H7 (cell line): ENCODE measurements around the gene SUSD1. TPM values are rescaled to one million over a fixed set of nuclear protein-coding genes. Genes with fewer than 3 reads are reported as not detected.
A peak's percentile ranks its signal among the peaks of the same experiment; 100 is the strongest.

Experiments
- DNase-seq: peaks from one replicate; pipeline ENCODE4 v3.0.0; 2012
- H3K27me3 ChIP-seq: 2 replicates; pipeline ENCODE4 v1.6.0; 2011; ENCODE audit warnings: mild to moderate bottlenecking, low read length; ENCODE audit not compliant: control insufficient read depth, insufficient read depth
- H3K36me3 ChIP-seq: replicated peaks from 2 replicates; pipeline ENCODE4 v1.5.1; 2011; ENCODE audit warnings: low read length; ENCODE audit not compliant: control insufficient read depth, insufficient read depth
- H3K4me3 ChIP-seq: 2 replicates; pipeline ENCODE4 v1.5.1; 2011; ENCODE audit warnings: low read depth, mild to moderate bottlenecking, control low read depth, low read length, moderate library complexity; ENCODE audit not compliant: insufficient read depth
- total RNA-seq: library from RNA; depleted of rRNA; stranded (reverse); fragments of >200 nt; shearing (Covaris generic); gene quantifications from 2 replicates; pipeline ENCODE4 v1.2.3, GENCODE V29; 2014

The SUSD1 gene
- total RNA-seq, 1 experiment from 2014 or later: 3.0 TPM

DNA sequence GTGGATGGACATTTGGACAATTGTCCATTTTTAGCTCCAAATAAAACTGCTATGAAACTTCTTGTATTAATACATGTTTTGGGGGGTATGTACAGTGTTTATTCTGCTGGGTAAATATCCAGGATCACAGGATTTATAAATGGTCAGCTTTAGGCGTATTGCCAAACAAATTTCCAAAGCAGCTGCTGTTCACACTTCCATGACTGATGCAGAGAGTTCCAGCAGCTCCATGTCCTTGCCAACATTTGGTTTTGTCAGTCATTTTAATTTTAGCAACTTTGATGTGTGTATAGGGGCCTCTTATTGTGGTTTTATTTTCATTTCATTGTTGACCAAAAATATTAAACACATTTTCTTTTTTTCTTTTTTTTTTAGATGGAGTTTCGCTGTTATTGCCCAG lies 9.8 kb upstream of the SUSD1 start:
- H3K4me3 ChIP-seq: no peak overlapping the region
- H3K27me3 ChIP-seq: no peaks in the 10 kb centered on the region
- no peak for DNase-seq
- no peaks in the 10 kb centered on the region for H3K36me3 ChIP-seq

DNA sequence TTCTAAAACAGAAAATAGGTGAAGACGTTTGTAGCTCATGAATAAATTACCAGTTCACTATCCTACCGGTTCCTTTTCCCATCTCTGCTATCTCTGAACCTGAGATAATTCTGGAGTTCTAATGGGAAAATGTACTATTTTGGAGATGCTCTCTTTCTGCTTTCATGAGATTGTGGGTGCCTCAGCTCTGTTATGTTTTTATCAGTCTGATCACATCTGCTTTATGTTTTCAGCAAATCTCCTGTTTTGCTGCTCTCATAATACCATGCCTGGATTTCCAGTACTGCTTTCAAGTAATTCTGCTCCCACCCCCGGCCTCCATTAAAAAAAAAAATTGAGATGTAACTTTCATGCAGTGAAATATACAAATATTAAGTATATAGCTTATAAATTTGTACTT lies 9.1 kb upstream of the SUSD1 start:
- H3K36me3 ChIP-seq: no peaks in the 10 kb centered on the region
- no peak for DNase-seq
- no peaks in the 10 kb centered on the region for H3K27me3 ChIP-seq
- no peak overlapping the region for H3K4me3 ChIP-seq

DNA sequence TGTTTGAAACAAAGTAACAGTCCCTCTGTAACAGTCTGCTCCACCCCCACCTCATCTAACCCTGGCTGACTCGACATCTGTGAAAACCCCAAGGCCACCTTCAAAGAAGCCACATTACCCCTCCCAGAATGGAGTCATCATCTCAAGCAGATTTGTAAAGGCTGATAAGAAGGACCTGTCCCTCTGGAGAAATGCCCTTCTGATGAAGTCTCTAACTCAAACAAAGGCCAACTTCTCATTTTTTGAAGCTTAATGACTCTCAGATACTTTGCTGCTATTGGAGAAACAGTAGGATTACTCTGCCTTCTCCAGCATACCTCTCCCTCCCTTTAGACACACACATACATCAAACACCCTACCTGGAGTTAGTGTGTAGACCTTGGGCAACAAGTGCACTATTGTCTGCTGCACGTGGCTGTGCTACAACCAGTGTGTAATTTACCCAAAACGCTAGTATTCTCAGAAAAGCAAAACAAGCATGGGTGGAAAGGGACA lies 5.3 kb upstream of the SUSD1 start:
- peaks cover 7% of the 10 kb centered on the region for H3K27me3 ChIP-seq
- DNase-seq: no peak

DNA sequence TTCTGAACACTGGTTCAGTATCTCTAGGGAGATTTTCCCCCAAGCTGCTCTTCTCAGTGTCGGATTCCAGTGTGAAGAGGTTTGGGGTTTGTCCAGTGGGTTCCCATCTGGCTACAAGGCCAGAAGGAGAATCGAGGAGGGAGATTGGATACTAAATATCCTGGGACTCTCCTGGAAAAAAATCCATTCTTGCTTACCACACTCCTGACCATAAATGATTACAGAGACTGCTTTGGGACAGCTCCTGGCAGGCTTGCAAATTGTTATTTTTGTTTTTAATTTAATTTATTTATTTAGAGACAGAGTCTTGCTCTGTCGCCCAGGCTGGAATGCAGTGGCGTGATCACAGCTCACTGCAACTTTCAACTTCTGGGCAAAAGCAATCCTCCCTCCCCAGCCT lies 4.7 kb upstream of the SUSD1 start:
- Histone ChIP-seq H3K4me3 (no peak overlapping the region), H3K36me3 (no peaks in the 10 kb centered on the region), H3K27me3 (peaks cover 10% of the 10 kb centered on the region)
- DNase-seq: no peak

More for the DNA sequence above, 5.3 kb upstream of the SUSD1 start:
- Histone ChIP-seq H3K4me3 (no peak overlapping the region), H3K36me3 (no peaks in the 10 kb centered on the region)

DNA sequence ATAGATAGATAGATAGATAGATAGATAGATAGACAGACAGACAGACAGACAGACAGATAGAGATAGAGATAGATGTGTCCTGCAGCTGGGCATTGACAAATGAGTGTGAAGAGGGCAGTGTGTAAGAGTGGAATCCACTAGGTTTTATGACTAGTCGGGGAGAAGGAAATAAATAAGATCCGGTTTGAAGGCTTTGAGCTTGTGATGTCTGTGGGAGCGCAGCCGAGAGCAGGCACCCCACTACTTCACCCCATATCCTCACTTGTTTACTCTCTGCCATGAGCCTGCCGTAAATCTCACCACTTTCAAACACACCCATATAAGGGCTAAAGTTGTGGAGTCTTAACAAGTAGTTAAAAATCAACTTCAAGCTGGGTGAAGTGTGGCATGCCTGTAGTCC lies 1.4 kb upstream of the SUSD1 start:
- Histone ChIP-seq H3K4me3 (no peak overlapping the region), H3K36me3 (no peaks in the 10 kb centered on the region), H3K27me3 (peaks cover 17% of the 10 kb centered on the region)
- DNase-seq: no peak

DNA sequence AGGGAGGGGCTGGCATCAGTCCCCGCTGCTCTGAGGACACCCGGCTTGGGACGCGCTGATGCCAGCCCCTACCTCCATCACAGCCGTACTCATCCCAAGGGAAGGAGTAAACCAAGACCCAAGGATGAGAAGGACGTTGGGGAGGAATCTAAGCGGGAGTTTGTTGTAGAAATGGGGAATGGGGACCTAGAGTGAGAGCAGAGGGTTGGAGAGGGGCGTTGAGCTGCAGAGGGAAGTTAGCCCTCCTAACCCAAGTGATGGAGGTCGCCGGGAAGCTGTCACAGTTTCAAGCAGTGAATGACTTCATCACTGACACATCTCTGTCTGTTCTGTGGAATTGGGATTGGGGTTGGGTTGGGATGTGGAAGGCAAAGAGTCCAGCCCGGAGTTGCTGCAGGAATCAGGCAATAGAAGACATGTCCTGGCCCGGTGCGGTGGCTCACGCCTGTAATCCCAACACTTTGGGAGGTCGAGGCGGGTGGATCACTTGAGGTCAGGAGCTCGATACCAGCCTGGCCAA lies 759 bp upstream of the SUSD1 start:
- peak; percentile 68 for DNase-seq
- H3K36me3 ChIP-seq: no peaks in the 10 kb centered on the region
- peaks cover 17% of the 10 kb centered on the region for H3K27me3 ChIP-seq
- H3K4me3 ChIP-seq: peak overlapping the region; percentile 63

DNA sequence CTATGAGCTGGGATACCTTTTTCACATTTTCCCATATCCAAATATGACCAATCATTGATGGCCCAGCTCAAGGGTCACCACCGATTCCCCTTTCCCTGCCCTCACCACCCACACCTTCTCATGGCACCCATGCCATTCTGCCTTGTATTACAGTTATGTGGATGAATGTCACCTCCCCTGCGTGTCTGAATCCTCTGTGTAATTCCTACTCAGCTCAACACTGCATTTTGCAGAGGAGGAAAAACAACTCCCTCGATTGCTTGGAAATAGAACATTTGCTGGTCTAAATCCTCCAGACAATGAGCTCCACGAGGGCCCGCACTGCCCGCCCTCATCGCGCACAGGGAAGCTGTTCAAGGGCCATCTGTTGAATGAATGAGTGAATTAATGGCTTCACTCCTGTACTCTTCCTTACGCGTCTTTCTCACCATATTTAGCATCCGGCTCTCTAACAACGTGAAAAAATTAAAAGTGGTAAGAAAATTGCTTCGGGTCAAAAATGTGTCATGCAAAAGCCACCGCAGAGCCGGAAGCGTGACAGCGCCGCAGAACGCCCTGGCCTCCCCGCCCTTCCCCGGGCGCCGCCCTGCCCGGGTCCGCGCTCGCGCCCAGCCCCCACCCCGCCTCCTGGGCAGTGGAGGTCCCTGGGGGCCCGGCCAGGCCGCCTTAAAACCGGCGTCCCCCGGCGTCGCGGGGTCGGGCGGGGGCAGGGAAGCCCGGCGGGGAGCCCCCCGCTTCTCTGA lies 704 bp downstream of the SUSD1 start:
- Histone ChIP-seq H3K36me3 (no peaks in the 10 kb centered on the region), H3K27me3 (peaks cover 17% of the 10 kb centered on the region), H3K4me3 (peak overlapping the region; percentile 63)
- peak; percentile 84 for DNase-seq

DNA sequence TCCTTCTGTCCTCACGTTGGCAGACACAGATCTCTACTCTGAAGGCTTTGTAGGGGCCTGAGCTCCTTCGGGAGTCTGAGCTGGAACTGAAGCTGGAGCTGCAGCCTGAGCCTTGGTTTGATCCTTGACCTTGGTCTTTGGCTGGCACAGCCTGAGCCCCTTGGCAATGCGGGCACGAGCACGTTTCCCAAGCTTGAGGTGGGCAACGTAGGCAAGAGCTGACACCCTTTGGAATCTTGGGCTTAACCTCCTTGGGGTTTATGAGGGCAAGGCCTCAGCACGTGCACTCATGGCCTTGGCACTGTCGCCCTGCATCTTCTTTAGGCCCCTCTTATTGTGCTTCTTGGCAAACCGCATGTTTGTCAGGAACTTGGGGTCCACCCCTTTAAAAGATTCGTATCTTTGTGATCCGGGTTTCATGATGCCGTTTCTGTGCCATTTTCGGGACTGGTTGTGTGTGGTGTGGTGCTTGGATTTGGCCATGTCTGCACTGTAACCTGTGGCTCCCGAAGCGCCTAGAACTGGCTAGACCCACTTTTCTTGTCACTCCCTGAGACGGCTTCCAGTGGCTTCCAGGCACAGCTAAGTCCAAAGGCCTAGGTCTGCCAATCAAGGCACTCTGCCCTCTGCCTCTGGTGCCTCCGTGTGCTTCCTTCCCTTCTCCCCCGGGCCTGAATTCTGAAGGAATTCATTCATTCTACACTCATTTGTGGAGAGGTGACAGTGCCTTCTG lies 1.4 kb downstream of the SUSD1 start:
- Histone ChIP-seq H3K27me3 (peaks cover 17% of the 10 kb centered on the region), H3K4me3 (no peak overlapping the region)
- no peak for DNase-seq

DNA sequence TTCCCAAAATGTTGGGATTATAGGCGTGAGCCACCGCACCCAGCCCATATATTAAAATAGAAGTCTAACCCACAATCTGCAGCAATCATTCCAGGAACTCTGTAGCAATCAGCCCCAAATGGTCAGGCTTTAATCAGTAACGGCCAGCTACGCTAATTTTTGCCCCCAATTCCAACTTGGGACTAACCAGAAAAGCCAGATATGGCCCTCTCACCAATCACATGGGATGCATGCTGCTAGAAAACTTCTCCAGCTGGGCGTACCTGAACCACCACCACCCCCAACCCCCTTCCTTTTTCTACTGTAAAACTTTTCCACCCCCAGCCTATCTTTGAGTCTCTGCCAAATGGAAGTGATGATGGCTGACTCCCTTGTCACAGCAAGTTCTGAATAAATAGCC lies 4.1 kb downstream of the SUSD1 start:
- DNase-seq: no peak
- peaks cover 15% of the 10 kb centered on the region for H3K27me3 ChIP-seq
- no peaks in the 10 kb centered on the region for H3K36me3 ChIP-seq
- H3K4me3 ChIP-seq: no peak overlapping the region

More for the DNA sequence above, 1.4 kb downstream of the SUSD1 start:
- H3K36me3 ChIP-seq: no peaks in the 10 kb centered on the region

DNA sequence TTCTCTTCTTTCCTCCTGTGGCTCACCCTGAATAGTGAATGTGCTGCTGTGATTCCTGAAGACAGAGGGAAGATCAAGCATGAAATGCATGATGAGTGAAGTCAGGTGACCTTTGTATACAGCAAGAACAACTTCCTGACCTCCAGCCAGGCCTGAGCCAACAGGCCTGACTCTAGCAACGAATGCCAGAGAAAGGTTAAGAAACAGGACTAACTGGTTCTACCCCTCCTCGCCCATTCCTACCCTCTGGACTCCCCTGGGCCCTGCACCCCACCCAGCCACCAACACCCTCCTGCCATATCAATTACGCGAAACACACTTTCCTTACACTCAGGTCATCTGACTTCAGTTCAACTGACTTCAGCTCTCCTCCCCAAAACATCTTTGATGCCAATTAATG lies 4.9 kb downstream of the SUSD1 start:
- Histone ChIP-seq H3K36me3 (no peaks in the 10 kb centered on the region), H3K27me3 (peaks cover 7% of the 10 kb centered on the region), H3K4me3 (no peak overlapping the region)
- no peak for DNase-seq

DNA sequence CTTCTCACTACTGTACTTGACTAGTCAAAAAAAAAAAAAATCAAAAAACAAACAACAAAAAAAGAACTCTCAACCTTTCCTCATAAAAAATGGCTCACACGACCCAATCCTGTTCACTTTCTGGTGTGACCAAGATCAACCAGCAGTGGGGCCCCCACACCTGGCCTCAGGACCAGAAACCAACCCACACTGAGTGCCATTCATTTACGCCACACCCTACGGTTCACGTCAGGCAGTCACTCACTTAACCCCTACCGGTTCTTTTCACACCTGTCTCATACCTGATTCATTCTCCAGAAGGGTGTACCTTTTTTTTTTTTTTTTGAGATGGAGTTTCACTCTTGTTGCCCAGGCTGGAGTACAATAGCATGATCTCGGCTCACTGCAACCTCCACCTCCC lies 5.7 kb downstream of the SUSD1 start:
- H3K36me3 ChIP-seq: no peaks in the 10 kb centered on the region
- DNase-seq: no peak
- peaks cover 5% of the 10 kb centered on the region for H3K27me3 ChIP-seq
- H3K4me3 ChIP-seq: no peak overlapping the region

DNA sequence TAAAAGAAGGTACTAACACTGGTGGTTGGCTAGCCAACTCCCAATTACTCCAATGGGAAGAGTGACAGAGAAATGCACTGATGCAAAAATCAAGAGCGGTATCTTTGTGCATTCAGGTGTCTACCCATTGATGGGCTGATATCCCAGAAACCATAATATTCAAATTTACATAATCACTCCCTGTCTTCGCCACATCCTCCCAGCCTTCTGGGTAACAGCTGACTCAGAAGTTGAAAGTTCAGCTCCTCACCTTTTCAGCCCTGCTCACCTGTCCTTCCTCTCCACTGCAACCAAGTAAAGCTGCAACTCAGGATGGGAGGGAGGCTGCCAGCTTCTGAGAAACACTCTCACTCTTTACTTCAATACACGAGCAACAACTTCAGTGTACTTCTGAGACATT lies 6.9 kb downstream of the SUSD1 start:
- DNase-seq: no peak
- Histone ChIP-seq H3K4me3 (no peak overlapping the region), H3K36me3 (no peaks in the 10 kb centered on the region), H3K27me3 (no peaks in the 10 kb centered on the region)

DNA sequence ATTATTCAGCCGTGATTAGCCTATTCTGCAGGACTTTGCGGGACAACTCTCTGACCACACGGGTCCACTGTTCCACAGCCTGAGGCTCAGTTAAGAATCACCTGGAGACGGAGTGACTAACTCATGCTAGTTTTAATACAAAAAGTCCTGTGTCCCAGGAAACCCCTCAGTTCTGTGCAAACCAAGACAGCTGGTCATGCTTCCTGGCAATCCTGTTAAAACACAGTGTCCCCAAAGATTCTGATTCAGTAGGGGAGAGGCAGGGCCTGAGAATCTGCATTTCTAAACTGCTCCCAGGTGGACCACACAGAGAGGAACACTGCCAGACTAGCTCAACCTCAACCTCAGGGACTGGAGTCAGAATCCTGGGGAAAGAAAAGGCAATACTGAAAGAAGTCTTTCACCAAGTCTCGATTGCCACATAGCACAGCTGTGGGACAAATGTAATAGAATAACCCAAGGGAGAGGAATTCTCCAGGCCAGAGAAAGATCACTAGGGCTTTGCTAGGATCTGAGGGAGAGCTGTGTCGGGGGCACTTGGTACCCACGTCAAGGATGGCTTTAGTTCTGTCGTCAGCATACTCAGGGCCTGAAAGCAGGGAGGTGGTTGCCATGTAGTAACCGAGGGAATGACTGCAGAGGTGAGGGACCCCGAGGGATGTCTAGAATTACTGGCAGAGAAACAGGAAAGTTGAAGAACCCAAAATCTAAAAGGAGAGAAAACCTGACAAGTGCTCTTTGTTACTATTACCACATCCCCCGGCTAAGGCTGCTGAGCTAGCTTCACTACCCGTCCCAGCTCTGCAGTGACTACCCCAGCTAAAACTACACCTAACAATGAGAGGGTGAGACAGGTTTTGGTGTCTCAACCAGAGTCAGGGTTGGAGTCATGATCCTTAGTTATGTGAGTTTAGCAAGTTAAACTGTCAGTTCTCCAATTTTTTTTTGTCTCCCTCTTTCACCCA lies 8.6 kb downstream of the SUSD1 start:
- Histone ChIP-seq H3K36me3 (no peaks in the 10 kb centered on the region), H3K27me3 (no peaks in the 10 kb centered on the region), H3K4me3 (no peak overlapping the region)
- DNase-seq: no peak
